ENCODE results near the gene SETD7.

SETD7 gene

DNA sequence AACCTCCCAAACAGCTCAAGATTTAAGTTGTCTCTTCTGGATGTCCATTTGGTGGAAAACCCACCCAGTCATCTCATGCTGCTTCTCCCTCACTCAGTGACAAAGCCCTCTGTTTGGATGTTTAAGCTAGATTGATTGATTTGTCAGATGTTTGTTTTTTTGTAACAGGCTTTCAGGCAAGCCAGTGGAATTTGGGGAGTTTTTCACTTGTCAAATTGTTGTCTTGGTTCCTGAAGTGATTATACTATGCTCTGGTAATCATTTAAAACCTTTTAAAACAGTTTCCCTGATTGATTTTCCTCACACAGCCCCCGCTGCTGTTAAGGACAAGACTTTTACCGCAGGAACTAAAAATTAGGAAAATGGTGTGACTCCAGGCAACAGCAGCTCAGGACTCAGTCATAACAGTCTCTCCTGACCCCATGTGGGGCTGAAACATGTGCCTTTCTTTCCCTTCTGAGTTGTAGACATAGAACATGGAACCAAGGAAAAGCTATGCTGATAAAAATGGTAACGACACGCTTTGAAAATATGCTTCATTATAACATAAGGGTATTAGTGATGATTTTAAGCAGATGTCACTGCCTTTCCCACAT is 40.8 kb upstream of the SETD7 start:
- TF ChIP-seq, protein P1, sequence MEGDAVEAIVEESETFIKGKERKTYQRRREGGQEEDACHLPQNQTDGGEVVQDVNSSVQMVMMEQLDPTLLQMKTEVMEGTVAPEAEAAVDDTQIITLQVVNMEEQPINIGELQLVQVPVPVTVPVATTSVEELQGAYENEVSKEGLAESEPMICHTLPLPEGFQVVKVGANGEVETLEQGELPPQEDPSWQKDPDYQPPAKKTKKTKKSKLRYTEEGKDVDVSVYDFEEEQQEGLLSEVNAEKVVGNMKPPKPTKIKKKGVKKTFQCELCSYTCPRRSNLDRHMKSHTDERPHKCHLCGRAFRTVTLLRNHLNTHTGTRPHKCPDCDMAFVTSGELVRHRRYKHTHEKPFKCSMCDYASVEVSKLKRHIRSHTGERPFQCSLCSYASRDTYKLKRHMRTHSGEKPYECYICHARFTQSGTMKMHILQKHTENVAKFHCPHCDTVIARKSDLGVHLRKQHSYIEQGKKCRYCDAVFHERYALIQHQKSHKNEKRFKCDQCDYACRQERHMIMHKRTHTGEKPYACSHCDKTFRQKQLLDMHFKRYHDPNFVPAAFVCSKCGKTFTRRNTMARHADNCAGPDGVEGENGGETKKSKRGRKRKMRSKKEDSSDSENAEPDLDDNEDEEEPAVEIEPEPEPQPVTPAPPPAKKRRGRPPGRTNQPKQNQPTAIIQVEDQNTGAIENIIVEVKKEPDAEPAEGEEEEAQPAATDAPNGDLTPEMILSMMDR (IDR thresholded peaks at IDR 0.05) = no peak

DNA sequence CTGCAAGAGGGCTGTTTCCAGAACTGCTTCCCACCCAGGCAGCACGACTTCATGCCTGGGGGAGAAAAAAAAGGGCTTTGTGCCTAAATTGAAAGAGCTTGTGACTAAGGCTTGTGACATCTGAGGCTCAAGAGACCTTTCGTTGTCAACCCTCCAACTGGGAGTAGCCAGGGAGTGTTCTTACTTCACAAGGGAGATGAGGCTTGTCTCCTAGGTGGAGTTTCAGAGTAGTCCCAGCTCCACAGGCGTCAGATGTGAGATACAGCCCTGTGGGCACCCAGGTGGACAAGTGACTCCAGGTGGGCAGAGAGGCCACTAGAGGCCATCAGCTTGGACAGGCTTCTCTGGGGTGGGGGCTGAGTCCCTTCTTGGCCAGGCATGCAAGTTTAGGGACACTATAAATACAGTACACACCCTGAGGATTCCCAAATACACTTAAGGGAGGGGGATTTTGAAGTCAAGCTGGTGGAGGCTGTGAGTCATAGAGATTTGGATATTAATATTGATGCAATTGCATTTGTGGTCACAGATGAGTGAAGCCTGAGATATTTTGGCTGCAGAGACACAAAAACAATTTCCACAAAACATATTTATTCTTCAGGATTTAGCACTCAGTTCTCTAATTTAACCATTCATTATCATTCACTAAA is 40.1 kb upstream of the SETD7 start:
- TF ChIP-seq, protein P1 (IDR thresholded peaks at IDR 0.05) = no peak

DNA sequence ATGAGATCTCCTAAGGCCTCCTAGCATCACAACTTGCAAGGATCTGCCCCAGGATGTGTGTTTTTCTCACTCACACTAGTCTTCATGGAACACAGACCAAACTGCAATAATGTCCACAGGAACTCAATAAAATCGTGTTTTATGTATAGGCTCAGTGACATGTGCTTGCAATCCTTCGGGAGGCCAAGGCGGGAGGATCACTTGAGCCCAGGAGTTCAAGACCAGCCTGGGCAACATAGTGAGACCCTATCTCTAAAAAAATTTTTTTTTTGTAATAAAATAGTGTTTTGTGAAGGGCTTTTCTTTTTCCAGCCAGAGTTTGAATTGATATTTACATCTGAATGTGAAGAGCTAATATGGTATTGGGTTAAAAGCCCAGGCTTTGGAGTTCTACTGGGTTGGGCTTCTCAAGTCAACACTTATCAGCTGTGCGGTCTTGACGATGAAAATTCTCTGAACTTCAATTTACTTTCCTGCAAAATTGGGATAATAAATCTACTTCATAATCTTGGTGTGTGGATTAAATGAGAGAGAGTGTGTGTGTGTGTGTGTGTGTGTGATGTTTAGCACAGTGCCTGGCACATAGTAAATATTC is 38.7 kb upstream of the SETD7 start:
- TF ChIP-seq, protein P1 (IDR thresholded peaks at IDR 0.05) = no peak

DNA sequence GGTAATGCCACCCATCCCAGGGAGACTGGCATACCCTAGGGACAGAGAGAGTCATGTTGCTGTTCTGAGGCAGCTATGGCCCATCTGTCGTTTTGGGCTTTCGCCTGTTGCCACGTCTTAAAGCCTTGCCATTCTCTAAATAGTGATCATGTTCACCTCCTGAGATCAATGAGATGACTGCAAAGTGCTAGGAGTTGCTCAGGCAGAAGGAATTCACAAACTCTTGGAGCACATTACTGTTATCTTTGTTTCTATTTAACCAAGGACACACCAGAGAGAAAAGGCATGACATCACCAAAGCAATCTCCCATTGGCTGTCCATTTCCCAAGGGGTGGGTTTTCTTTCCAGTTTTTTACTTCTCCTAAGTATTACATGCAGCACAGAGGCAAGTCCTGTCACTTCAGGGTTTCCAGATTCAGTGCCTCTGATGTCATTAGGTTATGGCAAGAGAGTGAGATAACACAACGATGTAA is 37.1 kb upstream of the SETD7 start:
- TF ChIP-seq, protein P1 (IDR thresholded peaks at IDR 0.05) = no peak

DNA sequence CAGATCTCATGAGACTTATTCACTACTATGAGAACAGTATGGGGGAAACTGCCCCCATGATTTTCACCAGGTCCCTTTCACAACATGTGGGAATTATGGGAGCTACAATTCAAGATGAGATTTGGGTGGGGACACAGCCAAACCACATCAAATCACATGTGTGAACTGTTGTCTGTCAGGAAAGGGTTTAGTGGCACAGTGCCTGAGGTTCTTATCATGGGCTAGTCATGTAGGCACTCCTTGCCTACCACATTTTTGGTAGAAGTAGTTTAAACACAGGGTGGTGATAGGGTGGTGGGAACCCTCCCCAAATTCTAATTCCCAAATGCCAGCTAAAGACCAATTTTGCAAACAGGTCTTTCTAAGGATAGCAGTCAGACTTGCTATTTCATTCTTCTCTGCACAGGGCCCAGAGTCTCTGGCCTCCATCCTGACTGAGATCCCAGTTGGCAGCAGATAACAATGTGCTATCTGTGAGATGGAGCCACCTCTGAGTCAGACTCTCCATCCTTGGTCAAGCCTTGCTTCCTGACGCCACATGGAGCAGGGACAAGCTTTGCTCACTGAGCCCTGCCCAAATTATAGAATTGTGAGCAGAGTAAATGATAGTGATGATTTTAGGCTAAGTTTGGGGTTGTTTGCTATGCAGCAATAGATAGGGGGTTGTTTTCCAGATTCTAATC is 33.5 kb upstream of the SETD7 start:
- TF ChIP-seq, protein P1 (IDR thresholded peaks at IDR 0.05) = no peak

DNA sequence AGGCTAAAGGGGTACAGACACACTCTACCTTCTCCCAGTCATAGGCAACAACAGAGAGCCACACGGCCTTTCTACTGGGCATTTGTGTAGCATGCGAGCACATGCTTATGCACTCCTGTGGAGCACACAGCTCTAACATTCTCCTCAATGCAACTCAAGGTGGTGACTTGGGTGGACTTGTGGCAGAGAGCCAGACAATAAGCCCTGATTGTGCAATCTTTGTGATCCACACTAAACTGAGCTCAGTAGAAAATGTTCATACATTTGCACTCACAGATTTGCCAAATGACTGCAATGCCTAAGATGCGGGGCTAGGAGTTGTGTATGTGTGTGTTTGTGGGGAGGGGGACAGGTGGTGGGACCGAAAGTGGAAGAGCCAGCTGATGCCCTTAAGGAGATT is 31.4 kb upstream of the SETD7 start:
- TF ChIP-seq, protein P1 (IDR thresholded peaks at IDR 0.05) = no peak

DNA sequence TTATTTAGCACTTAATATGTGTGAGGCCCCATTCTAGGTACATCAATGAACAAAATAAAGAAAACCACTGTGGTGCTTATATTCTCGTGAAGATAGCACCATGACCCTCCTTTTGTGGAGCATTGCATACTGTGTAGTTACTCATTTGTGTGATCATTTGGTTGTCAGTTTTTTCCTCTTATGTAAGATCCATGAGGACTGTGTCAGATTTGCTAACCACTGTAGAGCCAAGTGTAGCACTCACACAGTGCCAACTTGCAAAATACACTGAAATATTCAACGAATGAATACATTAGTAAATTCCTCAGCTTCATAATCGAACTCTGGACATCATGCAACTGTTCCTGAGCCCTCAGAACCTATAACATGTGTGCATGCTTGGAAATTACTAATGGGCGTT is 29.5 kb upstream of the SETD7 start:
- TF ChIP-seq, protein P1 (IDR thresholded peaks at IDR 0.05) = no peak

Data from LNCAP (cell line).